SH-SY5Y (cell line): ENCODE results near the gene YBX2.

Experiments
- GATA2 ChIP-seq: IDR thresholded peaks from 2 replicates; pipeline ENCODE4 v1.6.1; 2011; ENCODE audit warnings: mild to moderate bottlenecking, low read depth, low read length
- GATA3 ChIP-seq: IDR thresholded peaks from 2 replicates; pipeline ENCODE4 v1.6.1; 2011; ENCODE audit warnings: low read depth, mild to moderate bottlenecking, low read length, moderate library complexity

The YBX2 gene

DNA sequence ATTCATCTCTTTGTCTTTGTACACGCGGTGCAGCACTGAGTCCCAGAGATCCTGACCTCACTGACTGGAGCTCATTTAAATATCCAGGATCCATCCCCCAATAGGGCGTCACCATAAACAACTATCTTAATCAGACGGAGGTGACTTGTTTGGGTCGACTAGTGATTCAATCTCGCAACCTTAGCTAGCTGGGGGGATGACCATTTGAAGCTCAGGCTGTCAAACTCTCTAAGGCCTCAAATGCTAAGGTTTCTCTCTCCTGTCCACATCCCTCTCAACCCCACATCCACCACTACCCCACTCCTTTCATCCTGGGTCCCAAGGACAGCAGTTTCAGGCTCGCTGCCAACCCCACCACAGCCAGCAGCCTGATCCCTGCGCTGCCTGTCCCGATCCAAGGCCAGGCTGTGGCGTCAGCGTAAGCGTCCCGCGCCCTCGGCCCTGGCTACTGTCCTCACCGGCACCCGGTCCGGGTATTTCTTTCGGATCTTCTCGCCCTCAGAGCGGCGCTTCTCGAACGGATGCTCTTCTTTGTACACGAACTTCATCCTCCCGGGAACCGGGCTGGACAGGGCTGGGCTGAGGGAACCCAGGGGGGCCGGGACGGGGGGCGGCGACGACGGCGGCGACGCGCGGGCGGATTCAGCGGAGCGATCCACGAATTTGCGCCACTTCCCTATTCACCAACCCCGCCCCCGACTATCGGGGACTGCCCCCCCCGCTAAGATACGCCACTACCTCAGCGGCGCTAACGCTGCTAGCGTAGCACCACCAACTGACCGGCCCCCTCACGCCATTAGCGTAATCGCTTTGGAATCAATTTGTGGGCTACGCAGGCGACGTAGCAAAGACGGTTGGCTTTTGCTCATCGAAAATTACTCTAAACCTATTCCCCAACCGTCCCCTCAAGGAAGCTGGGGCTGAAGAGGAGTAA, 52.4 kb downstream of the YBX2 start, which contains the start of gene GABARAP:
Gene GABARAP, minus strand, starts transcription at position 667 of the 934 bp plus-strand sequence. Its CDS starts 119 bp downstream, at position 548.
- TF ChIP-seq GATA3 = no peak
- no peak for TF ChIP-seq GATA2

DNA sequence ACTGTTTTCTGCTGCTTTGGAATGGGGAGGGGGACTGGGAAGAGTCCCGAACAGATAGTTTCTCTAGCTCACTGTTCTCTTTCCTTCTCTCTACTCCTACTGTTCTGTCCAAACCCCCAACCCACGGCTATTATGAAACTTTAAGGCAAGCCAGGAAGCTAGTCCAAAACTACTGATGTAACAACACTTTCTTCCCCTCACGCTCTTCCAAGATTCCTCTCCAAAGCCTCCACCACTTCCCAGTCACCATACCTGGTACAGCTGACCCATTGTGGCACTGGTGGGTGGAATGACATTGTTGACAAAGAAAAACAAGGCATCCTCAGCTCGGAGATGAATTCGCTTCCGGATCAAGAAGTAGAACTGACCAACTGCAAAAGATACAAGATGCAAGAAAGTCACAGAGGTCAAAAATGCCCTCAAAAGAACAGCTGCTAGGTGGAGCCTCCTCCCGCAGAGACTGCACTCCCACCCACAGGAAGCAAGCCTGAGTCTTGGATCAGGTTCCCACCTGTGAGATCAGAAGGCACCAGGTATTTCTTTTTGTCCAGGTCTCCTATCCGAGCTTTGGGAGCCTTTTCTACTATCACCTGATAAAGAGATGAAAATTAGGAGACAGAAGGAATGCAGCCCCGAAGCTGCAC, 53.2 kb downstream of the YBX2 start:
- TF ChIP-seq GATA3 = no peak
- no peak for TF ChIP-seq GATA2

DNA sequence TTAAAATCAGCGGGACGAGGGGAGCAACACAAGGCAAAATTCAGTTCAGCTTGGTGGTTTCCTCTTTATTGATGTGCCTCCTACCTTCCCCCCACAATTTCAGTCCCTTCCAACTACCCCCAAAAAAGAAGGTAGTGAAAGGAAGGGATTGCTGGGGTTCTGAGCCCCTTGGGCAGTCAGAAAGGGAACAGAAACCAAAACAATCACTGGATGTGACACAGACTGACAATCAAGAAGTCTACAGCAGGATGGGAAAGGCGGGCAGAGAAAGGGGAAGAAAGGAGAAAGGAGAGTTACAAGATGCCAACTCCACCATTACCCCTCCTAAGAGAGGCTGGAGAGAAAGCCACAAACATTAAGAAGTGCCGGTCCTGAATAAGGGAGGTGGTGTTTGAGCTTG, 54.1 kb downstream of the YBX2 start:
- TF ChIP-seq GATA2 = no peak
- no peak for TF ChIP-seq GATA3

DNA sequence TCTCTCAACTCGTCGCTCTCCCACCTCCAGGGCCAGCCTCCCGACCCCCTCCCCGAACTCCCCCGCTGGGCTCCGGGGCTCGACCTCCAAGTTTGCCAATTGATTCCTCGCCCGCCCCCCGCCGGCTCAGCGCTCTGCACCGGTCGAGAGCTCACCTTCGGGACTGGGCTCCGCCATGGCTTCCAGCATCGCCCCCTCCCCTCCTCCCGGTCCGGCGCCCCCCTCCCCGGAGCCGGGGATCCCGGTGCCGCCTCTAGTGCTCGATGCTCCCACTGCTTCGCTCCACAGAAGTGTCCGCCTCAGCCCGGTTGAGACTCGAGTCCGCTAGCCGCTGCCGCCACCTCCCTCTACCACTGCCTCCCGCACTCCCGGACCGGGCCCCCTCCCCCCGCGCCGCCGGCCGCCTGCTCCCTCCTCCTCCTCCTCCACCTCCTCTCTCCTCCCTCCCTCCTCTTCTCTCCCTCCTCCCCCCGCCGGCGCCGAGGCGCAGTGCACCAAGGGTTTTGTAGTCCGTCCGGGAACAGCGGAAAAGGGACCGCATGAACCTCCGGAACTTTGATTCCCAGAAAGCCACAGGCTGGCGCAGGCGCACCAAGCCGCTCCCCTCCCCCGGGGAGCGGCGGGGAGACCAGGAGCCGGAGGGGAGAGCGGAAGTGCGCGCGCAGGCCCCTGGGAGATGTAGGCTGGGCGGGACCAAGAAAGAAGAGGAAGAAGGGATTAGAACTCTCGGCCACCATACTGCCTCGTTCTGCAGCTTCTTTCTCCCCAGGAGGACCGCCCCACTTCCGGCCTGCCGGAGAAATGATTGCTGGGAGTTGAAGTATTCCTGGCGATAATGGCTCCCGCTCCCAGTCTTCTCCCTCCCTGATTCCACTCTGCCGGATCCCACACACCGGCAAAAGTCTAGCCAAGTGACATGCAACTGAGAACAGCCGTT, 55.1 kb downstream of the YBX2 start, which contains the start of gene PHF23:
Gene PHF23, minus strand, starts transcription at position 367 of the 937 bp plus-strand sequence. Its CDS starts 178 bp downstream, at position 189.
- TF ChIP-seq GATA3 (no peak), GATA2 (no peak)

DNA sequence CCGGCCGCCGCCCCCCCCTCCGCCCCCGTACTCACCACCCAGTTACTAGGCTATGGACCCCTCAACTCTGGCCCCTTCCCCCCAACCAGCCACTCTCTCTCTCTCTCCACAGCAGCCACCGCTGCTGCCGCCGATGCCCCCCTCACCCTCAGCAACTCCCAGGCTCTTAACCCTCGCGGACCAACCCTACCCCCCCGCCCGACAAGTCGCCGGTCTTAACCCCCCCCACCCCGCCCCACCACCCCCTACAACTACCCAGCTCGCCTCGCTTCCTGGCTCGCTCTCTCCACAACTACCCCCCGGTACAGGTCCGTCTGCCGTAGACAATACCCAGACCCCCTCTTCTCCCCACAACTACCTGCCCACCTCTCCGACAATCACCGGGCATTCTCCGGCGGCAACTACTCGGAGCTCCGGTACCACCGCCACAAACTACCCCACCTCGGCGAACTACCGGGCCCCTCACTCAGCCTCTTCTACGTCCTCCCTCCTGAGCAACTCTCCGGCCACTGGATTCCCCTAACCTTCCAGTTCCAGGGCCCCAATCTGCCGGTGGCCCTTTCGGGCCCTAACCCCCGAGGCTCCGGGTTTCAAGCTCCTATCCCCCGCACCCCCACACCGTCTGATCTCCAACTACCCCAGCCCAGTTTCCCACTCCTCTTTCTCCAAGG, 55.9 kb downstream of the YBX2 start:
- TF ChIP-seq GATA3 = no peak
- no peak for TF ChIP-seq GATA2
